Germinal center (tissue), 1 donor: Measurements from ENCODE around the gene PLPP1.

Experiments
- DNase-seq: peaks from one replicate; pipeline ENCODE4 v3.0.0; 2012; ENCODE audit warnings: mixed read lengths, low spot score

PLPP1 gene

DNA sequence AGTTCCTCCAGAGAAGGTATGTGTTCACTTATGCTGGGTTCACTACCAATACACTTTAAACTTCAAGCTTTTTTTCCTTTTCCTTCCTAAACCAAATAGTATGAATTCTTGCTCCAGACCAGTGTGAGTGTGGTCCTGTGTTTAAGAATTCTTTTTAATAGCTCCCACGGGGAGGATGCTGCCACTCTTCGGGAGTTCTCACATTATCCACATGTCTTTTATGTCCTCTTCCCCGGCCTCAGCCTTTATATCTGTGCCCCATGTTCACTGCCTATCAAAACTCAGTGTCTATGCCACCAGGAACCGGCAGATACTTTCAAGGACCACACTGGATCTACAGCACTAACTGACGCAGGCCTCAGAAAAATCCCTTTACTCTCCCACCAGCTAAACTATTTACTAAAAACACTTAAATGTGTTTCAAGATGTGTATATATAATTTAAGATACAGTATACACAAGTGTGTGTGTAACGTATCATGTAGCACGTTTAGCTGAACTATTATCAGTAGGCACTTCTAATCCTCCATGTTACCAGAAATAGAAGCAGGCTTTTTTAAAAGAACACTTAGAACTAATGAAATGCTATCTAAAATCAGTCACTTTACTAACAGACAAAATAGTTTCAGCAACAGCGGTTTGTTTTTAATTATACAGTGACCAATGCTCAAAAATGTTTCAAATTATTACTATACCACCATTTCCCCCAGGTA, 88.0 kb downstream of the PLPP1 start:
- DNase-seq, result no peak

DNA sequence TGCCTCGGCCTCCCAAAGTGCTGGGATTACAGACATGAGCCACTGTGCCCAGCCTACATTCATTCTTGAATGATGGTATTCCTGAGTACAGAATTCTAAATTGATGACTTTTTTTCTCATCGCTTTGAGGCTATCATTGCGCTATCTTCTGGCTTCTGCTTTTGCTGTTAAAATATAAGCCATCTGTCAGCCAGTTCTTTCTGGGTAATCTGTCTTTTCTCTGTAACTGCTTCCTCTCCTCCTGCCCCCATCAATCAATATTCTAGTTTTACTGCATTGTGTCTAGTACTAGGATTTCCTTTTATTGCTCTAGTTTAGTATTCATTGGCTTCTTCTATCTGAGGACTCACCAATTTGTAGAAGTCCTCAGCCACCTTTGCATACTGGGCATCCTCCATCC, 89.0 kb downstream of the PLPP1 start:
- no peak for DNase-seq

DNA sequence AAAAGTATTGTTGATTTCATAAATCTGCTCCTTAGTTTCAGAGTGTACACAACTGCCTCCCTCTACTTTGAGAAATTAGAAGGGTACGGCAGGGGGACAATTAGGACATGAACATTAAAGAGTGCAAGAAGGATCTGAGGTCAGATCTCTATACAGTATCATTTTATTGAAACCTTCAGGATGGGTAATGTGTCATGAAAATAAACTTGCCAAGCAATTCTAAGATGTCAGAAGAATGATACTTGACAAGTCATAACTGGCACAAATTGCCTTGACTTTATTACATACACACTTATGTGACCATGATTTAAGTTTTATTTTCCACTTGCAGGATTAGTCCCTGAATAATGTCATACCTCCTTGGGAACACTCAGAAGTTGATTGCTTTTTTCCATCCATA, 92.8 kb downstream of the PLPP1 start:
- DNase-seq, result no peak

DNA sequence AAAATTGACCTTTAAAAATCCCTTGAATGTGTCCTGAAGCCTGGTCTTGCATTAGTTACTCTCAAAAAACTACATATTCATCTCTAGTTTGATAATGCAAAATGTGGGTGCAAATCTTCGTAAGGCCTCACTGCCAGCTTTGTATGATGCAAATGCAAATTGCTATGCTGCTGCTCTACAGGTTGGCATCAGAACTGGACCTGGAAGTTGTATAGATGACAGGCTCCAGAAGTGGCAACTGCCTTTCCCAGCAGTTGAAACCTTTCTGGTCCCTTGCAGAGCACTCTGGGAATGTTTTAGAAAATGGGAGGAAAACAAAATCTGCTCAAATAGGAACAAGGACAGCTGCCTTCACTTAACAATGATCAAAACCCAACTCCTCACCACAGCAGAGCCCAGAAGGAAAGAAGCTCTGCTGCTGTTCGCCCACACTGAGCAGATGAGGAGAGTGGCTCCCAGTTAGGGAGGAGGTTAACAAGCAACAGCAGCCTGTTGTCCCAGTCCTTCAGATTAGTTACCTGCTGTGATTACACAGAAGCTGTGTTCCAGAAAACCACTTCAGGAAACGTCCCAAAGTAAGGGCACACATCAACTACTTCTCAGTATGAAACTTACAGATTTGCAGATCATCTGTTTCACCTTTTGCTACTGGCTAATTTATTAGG, 93.5 kb downstream of the PLPP1 start:
- DNase-seq, result no peak

DNA sequence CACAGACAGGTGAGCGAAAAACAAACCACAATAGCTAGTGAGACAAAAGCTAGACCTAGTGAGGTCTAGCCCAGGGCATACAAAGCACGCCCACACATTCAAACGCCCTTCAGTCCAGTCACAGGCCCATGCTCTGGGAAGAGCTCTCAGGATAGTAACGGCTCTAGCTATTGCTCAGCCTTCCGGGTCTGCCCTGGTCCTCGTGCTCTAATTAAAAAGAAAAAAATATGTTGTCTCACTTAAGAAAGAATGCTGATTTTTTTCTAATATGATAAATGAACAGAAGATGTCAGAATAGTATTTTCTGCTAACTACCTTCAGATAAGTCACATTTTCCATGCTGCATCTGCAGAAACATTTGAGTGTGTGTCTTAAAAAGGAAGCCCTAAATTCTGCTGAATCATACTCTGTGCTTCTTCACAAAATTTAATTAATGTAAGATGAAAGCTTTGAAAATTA, 94.5 kb downstream of the PLPP1 start:
- no peak for DNase-seq

DNA sequence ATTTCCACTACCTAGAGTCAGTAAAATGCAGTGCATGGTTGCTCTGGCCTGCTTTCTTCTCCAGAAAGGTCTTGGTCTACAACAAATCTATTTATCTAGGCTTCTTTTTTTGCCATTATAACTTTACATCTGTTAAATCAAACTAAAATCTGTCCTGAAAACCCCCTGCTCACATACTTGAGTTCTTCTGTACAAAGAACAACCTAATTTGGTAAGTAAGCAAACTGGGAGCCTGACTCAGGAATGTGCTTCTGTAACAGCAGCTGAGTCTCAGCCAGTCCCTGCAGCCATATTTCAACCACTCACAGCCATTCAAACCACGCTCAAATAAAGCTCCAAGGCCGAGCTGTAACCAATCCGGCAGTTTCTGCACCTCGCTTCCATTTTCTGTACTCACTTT, 95.8 kb downstream of the PLPP1 start:
- DNase-seq, result no peak

DNA sequence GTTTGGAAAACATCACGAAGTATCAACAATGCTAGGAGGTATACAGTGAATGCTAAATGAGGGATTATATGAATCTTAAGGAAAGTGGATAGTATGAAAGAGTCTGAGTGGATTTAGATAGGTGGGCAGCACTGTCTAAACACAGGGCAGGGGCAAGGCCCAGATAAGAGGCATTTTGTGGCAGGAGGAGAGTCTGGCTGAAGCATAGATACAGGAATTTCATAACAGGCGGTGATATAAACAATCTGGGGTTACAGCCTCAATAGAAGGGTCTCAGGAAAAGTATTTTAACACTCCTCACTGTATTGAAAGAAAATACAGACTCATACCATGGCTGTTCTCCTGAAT, 96.9 kb downstream of the PLPP1 start:
- no peak for DNase-seq

DNA sequence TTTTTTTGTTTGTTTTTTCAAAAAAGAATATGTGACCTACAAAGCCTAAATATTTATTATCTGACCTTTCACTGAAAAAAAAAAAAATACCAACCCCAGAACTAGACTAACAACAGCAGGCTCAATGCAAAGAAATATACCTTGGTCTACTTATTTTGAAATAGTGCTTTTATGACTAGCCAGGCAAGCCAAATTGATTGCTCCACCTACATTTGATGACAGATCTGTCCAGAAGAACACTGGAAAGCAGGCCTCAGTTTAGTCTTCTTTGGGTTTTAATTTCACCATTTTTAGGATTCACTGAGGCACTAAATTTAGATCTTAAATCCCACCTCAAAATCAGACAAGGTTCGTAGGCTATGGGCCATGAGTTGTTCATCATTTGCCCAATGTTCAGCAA, 97.3 kb downstream of the PLPP1 start:
- DNase-seq, result no peak

DNA sequence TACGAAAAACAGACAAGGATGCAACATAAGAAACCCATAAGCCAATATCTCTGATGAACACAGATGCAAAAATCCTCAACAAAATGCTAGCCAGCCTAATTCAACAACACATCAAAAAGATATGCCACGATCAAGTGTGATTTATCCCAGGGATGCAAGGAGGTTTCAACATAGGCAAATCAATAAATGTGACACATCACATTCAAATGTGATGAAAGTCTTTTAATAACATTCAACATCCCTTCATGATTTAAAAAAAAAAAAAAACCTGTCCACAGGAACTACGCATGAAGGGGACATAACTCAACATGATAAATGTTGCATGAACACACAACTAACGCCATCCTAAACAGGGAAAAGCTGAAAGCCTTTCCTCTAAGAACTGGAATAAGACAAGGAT, 102.2 kb downstream of the PLPP1 start:
- no peak for DNase-seq

DNA sequence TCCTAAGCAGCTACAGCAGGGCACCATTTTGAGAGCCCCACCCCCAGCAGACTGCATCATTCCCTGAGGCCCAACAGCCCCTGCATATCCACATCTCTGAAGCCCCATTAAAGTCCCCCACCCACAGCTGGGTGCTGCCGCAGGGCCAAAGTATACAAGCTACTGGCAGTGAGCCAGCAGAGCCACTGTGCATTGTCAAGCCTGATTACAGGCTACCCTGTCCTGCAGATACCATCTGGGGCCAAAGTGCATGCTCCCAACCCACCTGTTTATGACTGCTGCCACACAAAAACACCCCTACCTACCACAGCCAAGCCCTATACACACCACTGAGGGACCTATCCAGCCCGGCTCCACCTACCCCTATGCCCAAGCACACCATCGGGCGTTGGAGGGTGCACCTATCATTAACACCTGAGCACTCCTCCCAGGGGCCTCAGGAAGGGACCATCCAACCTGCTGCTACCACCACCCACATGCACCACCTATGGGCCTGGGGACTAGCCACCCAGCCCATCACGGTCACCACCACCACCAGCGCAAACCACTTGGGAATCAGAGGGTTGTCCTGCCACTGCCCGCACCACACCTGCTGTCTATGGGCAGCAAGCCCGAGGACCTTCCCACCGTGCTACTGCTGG, 105.0 kb downstream of the PLPP1 start:
- DNase-seq, result no peak

DNA sequence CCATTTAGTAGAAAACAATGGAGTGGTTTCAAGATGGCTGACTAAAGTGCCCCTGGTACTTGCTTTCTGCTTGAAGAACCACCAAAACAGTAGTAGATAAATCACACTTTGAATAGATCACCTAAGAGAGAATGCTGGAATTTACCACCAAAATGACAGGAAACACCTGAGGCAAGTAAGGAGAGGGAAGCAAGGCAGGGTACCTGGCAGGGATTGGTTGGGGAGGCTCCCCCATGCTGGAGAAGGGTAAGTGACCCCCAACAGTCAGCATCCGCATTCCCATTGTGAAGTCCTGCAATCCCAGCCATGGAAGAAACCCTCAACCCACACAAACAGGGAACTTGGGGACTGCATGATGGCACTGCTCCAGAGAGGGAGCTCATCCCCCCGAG, 105.5 kb downstream of the PLPP1 start:
- DNase-seq, result no peak

DNA sequence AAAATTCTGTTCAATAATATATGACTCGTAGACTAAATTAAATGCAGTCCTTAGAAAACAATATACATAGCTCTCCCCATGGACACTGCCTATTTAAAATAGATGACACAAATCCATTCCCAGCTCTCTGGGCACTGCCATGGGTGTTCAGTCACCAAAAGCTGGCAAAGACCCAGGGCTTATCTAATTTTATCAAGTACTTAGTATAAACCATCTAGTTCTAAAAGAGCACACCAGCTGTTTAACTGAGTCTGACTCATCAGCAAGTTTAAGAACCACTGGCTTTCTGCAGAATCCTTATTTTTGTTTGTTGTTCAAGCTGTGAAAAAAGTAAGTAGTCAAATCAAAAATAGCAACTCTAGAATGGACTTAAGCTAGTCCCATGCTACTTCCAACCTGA, 107.6 kb downstream of the PLPP1 start:
- DNase-seq, result no peak

DNA sequence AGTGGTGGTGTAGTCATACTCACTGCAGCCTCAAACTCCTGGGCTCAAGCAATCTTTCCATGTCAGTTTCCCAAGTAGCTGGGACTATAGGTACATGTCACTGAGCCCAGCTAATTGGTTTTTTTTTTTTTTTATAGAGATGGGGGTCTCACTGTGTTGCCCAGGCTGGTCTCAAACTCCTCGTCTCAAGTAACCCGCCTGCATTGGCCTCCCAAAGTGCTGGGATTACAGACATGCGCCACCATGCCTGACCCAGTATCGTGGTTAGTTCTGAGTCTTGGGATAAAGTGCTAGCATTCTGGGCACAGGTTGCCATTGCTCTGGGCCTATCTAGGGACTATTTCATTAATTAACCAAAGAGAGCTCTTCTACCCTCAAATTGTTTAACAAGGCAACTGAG, 108.3 kb downstream of the PLPP1 start:
- DNase-seq, result no peak

DNA sequence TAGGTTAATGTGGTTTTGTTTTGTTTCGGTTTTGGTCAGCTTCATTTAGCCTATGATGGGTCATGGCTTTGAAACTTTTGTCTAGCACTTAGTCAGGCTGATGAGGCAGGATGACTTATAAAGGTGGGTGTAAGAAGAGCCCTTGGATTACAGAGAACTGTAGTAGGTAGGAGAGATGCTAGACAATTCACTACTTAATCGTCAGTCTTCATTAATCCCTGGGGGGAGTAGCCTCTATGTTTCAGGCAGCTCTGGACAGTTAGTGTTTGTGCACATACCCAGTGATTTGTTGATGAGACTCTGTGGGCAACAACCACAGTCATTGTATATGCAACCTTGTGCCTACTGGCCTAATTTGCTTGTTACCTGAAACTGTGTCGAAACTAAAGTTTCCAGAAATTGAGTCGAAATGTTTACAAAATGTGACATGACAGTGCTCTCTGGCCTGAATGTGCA, 113.7 kb downstream of the PLPP1 start:
- no peak for DNase-seq

DNA sequence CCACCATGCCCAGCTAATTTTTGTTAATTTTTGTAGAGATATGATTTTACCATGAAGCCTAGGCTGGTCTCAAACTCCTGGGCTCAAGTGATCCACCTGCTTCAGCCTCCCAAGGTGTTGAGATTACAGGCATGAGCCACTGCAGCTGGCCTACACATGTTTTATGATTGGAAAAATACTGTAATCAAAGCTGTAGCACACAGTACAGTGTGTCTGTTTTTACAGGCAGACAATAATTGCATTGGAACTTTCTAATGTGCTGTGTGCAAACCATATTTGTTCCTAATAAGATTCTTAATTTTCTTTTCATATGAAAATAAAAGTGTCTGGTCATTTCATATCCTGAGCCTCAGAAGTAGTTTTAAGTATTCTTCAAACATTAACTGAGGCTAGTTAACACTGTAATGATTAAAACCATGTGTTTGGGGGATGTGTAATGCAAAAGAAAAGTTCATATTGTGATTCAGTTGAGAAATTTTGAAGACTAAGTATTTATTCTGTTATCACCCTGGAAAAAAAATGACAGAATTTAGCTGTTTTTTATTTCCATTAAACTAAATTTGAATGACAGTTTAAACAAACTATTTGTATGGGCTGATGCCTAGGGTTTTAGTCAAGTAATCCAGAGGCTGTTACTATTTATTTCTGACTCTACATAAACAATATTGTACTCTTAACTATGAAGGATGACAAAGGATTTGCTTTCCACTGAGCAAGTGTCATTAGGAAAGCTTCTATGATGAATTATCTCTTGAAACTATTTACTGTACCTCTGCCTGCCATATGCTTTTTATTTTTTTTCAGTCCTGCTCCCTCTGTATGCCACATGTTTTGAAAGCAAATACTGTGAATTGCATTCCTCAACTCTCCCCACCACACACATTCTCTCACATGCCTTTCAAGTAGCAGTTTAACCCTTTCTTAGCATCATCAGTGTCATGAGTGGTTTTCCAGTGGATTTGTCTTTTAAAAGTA, 115.5 kb downstream of the PLPP1 start:
- no peak for DNase-seq

DNA sequence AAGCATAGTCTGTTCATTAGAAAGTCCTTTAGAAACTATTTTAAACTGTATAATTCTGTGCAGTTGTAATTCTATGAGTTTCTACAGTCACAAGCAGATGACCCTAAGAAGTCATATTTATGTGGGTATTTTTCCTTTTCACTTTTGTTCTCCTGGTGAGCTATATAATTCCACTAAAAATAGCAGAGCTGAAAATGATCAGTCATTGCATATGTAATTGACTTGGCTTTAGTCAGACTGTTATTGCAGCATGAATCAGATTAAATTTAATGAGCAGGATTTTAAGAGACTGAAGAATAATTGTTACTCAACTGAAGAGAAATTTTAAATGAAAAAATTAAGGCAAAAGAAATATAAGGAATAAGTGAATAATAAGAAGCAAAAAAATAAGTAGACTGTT, 118.5 kb downstream of the PLPP1 start:
- DNase-seq, result no peak

DNA sequence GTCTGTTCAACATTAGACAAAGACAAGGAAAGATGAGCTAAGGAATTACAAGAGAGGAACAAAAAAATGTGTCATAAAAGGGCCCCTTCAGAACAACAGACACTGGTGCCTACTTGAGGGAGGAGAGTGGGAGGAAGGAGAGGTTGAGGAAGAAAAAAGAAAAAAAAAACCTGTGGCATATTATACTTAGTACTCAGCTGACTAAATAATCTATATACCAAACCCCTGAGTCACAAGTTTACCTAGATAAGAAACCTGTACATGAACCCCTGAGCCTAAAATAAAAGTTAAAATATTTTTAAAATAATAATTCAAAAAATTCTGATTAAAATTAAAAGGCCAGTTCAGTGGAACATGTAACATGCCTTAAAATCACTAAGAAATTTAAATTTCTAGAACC, 119.7 kb downstream of the PLPP1 start:
- no peak for DNase-seq

DNA sequence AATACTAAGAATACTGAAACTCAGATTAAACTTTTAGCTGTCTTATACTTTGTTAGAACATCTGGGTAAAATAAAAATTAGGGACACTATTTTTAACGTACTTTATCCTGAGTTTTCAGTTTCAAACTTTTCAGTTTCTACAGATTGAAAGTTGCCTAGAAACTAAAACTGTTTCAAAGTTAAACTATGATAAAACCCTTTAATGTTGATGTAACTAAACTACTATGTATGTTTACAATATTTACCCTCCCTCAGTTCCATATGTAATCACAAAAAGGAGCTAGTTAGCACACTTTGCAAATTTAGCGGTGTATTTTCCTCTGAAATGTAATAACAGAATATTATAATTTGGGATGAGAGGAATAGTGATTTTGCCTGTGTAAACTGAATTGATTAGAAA, 121.1 kb downstream of the PLPP1 start:
- DNase-seq, result no peak

DNA sequence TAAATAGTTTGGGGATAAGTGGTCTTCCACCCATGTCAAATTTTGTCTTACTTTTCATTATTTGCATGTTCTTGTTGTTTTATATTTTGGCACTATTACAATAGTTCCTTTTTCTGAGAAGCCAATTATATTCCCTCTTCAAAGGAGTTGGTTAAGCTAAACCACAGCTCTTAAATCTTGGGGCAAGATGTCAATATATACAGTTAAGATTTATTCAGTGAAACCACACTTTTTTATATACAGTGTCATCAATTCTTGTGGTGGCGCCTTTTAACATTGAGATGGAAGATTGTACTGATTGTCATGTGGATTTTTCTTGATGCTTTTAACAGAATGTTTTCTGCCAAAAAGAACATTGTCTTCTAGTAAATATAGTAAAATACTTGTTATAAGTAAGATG, 122.9 kb downstream of the PLPP1 start:
- DNase-seq, result no peak

DNA sequence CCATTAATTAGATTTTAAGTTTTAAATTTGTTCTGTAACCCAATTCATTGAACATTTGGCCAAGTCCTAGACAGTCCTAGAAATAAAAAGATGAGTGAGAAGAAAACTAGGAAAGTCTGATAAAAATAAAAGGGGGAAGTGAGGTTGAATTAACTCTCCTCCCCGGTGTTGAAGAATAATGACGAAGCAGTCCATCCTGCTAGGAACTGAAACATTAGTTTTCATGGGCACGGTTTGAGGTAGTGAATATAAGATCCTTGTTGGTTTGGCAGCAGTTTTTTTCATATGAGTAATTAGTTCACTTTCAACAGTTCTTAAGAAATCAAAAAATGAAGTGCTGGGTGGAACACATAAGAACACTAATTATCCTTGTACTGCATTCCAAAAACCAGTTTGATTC, 123.9 kb downstream of the PLPP1 start:
- no peak for DNase-seq

DNA sequence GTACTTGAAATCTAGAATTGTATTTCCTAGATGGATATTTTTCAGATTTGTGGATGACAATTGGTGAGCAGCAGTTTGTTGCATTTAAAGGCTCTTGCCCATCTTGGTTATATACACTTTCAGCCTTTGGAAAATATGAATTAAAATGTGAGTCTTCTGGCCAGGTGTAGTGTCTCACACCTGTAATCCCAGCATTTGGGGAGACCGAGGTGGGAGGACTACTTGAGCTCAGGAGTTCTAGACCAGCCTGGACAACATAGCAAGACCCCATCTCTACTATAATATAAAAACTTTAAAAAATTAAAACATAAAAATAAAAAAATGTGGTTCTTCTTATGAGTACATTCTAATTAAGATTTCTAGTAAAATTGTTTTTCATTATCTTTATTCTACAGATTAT, 125.0 kb downstream of the PLPP1 start:
- DNase-seq, result no peak

DNA sequence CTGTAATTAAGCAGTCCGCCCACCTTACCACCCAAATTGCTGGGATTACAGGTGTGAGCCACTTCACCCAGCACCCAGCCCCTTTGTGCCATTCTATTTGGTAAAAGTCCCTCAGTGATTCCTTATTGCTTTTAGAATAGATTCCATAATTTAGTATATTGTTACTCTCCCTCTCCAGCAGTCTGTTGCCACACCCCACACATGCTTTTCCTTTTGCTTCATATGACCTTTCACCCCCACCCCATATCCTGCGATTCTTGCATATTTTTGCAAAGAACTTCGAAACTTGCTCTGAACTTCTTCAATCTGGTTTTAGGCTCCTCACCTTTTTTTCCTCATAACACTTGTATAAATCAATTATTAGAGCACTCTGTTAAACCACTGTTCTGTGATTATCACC, 126.8 kb downstream of the PLPP1 start:
- no peak for DNase-seq
